ENCODE measurements around the gene SPNS2. TPM values are rescaled to one million over a fixed set of nuclear protein-coding genes. Genes with fewer than 3 reads are reported as not detected.

Gene SPNS2
- polyA plus RNA-seq, 1 donor = 7.1 TPM

DNA sequence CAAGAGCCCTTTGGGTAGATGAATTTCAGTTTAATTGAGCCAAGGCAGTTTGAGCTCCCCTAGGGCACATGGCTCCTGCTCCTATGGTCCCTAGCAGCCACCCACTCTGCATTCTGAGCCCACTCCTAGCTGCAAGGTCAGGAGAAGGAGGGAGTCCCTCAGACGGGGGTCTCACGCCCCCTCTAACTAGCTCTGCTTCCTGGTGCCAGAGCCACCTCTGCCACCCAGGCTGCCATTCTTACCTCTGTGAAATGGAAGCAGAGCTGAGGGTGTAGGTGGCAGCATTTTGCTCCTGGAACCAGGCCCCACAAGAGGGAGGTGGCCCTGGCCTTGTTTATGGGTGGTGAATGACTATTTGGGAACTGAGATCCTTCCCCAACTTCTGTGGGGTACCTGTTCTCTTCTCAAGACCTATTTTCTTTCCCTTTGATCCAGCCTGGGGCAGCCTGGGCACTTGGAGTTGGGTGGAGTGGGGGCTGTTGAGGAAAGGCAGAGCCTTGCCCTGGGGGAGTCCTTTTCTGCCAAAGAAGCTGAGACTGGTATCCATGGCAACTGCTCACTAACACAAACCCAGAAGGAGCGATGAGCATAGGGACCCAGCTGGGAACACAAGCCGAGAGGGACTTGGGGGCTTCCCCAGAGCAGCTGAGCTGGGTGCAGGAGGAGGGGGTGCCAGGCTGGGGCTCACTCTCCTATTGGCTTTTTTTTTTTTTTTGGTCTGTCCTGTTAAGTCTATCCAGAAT is 4.8 kb downstream of the SPNS2 start:
- DNase-seq (ENCODE audit: low read depth) = no peak

DNA sequence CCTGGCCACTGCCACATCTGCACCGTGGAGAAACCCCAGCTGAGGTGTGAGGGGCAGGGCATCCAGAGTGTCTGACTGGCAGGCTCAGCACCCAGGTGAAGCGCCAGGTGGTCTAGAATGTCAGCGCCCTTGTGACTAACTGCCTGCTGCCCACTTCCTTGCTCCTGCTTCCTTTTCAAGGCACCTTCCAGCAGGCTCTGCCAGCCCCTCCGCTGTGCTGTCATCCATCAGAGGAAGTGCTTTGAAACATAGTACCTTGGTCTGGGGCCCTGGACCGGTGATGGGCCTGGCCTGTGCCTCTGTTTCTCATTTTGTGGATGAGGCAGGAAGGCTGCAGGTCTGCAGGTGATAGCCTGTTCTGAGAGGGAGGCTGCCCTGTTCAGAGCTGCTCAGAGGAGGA is 5.5 kb downstream of the SPNS2 start:
- no peak for DNase-seq (ENCODE audit: low read depth)

DNA sequence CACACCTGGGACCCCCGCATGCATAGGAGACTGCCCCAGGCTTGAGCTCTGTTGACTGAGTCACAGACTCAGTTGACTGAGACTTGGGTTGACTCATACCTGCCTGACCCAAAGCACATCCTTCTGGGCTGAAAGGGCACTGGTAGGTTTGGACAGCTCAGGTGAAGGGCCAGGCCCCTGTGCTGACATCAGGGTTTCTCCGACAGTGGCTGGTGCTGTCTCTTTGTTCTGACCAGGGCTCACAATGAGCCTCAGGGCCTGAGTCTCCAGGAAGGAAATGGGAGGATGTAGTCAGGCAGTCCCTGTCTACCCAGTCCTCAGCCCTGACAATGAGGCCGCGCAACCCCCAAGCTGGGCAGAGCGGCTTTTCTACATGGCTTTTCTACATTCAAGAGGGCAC is 6.5 kb downstream of the SPNS2 start:
- DNase-seq (ENCODE audit: low read depth) = no peak

DNA sequence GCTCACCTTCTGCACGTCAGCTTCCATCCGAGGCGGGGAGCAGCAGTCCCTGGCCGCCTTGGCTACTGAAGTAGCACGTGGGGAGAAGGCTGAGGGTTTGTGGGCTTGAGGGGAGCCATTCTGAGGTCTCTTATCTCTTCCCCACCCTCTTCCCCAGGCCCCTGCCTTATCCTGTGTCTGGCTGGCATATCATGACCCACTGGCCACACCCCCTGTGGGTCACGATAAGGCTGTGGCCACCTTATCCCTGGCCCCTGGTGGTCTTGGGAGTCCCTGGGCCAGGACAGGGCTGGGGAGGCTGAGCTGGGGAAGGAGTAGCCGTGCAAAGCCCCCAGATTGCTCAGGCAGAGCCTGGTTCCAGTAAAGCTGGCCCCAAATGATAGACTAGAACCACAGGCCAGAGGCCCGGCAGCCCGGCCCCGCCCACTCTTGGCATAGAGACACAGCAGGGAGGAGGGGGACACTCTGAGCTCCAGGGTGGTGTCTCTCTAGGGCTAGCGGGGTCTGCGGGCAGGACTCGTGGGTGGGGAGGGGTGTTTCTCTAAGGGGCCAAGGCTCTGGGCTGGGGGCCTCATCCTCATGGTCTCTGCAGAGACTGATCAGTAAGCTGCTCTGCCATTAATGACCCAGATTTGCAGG is 7.6 kb downstream of the SPNS2 start:
- DNase-seq (ENCODE audit: low read depth) = no peak

DNA sequence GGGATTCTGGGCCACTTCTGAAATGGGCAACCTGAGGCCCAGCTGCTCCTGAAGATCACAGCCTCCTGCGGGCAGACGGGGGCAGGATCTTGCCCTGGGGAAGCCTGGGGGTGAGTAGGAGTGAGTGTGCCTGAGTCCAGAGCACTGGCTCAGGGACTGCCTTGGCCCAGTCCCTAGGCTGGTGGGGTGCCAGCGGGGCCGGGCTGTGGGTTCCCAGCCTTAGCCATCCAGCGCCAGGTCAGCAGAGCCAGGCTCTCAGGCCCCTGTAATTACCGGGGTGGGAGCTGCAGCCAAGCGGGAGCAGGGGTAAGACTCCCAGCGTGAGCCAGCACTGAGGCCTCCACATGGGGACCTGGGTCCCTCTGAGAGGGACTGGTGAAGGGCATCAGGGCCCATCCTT is 8.2 kb downstream of the SPNS2 start:
- no peak for DNase-seq (ENCODE audit: low read depth)

DNA sequence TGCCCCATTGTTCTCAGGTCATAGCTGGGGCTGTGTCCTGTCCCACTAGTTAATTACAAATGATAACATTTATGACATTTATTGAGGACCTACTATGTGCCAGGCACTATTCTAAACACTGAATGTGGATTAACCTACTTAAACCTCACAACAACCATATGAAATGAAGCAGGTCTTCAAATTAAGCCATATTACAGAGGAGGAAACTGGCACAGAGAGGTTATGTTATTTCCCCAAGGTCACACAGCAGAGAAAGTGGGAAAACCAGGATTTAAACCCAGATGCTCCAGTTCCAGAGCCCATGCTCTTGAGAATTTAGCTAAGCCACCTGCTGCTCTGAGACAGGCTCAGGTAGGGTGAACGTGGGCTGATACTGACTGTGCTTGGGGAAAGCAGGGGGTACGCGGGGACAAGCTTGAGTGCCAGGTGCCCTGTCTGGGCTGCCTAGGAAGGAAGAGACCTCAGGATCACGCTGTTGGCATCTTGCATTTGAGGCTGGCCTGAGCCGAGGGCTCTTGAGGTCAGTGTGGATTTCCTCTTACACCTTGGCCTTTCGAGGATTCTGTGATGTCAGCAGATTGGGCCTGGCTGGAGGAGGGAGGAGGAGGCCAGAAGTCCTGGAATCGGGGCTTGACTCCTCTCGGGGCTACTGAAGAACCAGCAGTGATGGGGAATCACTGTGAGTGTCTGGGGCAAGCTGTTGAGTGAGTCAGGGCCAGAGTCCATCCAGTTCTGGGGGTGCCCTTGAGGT is 8.9 kb downstream of the SPNS2 start:
- no peak for DNase-seq (ENCODE audit: low read depth)

DNA sequence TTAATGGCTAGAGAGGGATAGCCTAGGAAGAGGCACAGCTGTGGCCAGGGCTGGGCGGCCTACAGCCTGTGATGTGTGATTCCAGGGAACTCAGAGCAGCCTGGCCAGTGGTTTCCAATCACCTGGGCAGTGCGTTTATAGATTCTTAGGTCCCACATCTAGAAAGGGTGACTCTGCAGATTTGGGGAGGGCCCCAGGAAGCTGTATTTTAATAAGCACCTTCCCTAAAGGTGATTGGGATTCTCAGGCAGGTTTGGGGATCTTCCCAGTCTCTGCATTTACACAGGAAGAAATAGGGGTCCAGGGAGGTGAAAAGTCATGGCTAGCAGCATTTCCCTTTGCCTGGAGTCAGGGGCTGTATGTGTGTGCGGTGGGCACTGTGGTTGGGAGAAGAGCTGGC is 9.5 kb downstream of the SPNS2 start:
- no peak for DNase-seq (ENCODE audit: low read depth)

DNA sequence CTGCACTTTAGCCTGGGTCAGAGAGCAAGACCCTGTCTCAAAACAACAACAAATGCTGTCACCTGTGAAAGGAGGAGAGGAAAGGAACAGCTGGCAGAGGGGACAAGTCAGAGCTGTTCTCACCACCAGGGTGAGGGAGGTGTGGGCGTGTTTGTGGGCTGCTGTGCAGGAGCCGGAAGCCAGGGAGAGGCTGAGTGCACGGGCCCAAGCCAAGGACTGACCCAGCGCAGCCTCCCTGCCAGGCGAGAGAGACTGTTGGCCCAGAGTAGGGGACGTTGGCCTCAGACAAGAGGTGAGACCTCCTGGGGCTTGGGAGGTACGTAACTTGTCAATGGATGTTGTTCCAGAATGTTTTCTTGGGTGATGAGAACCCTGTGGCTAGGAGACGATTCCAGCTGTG is 10.7 kb downstream of the SPNS2 start:
- DNase-seq (ENCODE audit: low read depth) = no peak

DNA sequence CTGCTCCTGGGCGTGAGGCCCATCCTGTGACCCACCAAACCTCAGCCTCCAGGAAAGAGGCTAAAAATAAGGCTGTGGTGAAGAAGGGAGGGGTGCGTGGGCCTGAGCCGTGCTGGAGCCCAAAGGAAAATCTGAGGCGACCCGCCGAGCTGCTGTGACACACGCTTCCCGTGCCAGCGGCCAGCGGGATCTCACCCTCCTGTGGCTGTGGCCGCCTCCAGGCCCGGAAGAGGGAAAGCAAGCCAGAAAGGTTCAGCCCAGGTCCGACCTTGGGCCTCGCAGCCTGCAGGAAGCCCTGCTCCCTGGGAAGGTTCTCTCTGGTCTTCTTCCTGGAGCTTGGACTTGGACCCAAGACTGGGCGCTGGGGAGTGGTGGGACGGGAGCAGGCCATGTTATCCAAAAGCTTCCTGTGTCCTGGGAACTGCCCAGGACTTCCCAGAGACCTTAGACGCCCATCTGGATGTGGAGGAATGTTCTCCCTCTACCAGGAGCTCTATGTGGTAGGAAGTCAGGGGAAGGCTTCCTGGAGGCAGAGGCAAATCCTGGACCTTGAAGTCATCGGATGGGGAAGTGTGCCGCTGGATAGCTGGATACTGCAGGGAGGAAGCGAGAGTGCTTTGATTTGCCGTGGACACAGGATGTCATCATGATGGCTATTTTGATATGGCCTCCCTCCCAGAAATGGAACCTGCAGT is 11.4 kb downstream of the SPNS2 start:
- no peak for DNase-seq (ENCODE audit: low read depth)

DNA sequence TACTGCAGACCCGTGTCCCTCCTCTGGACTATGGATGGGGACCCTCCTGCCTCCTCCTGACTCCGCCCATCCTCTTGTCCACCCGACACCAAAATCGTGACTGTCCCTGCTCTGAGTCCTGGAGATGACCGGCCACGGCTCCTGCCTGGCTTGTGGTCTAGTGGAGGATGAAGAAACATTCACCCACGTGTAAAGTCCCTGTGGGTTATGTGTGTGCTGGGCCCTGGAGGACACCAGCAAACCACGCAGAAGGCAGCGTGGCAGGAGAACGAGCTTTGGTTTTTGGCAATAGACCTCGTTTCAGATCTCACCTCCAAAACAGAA is 11.9 kb downstream of the SPNS2 start:
- no peak for DNase-seq (ENCODE audit: low read depth)

DNA sequence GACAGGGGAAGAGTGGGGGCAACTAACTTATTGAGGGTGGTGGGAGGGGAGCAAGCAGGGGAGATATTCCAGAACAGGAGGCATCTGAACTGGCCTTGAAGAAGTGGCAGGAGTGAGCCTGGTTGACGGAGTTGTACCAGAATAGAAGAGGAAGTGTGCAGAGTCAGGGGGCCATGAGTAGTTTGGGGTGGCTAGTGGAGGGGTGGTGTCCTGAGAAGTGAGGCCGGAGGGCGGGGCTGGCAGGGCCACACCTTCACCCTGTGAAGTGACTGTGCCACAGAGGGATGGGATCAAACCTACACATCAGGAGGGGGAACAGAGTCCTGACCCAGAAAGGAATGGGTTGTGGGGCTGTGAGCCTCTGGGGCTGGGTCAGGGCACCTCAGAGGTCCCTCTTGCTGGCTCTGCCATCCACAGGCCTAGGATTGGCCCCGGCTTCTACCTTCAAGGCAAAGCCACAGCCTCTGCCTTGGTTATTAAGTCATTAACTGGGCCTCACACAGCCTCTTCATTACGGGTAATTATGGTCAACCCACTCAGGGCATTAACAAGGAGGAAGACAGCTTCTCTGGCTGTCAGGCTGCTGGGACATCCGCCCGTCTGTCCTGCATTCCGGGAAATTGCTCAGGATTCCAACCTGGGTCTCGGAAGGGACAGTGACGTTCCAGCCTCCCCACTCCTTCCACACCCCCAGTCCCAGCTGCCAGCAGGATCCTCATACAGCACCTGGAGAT is 12.7 kb downstream of the SPNS2 start:
- DNase-seq (ENCODE audit: low read depth) = no peak

DNA sequence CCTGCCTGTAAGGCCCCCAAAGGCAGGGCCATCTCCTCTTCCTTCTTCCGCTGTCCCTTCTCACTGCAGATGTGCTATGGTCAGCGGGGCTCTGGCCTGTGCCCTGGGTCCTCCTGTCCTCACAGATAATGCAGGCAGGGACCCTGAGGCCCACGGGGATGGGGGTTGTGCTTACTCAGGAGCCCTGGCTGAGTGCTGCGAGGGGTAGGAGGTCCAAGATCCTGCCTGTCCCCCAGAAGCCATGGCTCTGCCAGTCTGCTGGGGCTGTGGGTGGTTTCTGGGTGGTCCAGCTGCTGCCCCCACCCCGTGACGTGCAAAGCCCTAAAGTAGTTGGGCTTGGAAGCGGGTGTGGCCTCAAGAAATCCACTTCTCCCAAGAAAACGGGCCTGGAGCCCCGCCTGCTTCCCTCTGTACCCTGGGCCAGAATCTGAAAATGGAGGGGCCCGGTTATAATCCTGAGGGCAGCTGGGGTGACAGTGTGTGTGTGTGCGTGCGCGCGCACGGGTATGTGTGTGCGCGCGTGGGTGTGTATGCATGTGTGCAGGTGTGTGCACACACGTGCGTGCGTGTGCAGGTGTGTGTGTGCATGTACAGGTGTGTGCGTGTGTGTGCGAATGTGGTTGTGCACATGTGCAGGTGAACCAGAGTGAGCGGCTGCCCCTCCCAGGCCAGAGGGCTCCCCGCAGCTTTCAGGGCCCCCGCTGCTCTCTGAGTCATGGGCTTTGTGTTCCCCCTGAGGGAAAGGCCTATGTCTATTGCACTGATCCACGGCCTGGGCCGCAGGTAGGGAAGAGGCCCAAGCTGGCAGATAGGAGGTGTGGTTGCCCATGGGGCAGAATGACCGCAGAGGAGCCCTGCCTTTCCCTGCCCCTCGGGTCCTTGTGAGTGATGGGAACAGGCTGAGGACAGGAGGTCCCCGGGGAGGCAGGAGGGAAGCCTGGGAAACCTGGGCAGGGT is 13.8 kb downstream of the SPNS2 start:
- DNase-seq (ENCODE audit: low read depth) = no peak

DNA sequence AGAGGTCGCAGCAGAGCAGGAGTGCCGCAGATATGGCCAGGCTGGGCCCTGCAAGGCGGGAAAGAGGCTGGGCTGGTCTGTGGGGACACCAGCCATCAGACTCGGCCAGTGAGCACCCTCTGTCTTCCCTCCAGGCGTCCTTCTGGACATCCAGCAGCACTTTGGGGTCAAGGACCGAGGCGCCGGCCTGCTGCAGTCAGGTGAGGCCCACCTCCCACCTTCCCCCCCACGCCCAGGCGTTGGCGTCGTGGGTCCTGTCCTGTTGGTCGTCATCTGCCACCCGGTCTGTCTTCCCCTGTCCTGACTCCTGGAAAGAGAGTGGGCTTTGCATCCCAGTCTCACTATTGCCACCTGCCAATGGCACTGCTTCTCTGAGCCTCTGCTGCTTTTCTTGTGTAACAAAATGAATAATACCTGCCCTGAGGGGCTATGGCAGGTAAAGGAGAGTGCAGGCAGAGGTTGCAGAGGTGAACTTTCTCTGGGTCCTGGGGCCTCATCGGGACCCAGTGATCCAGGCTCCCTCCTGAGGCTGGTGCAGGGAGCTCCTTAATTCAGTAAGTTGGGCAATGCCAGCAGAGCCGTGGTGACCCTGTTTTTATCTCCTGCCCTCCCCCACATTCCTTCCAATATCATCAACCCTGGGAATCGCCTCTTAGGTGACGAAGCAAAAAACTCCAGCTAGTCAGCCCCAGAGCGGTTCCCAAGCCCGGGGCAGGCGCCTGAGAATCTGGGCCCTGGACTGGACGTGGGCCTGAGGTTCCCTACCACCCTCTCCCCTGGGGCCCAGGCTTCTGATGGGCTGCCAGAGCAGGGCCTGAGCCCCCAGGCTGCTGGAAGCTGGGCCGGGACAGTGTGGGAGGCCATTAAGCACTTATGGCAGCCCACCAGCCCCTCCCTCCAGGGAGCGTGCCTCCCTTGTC is 14.7 kb downstream of the SPNS2 start:
- DNase-seq (ENCODE audit: low read depth) = no peak

DNA sequence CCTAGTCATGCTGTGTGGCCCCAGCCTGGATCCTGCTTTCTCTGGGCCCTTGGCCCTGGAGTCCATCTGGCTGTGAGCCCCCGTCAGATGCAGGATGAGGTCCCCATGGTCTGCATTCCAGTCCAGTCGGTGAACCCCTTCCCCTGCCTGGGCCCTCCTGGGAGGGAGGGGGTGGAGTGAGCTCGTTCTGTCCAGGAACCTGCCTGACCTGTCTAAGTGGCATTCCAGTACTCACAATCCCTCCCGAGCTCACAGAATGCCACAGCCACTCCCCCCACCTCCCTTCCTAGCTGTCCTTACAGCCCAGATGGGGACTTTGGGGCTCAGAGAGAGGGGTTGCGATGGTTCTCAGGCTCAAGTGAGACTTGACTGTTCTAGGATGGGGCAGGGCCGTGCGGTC is 15.5 kb downstream of the SPNS2 start:
- no peak for DNase-seq (ENCODE audit: low read depth)

DNA sequence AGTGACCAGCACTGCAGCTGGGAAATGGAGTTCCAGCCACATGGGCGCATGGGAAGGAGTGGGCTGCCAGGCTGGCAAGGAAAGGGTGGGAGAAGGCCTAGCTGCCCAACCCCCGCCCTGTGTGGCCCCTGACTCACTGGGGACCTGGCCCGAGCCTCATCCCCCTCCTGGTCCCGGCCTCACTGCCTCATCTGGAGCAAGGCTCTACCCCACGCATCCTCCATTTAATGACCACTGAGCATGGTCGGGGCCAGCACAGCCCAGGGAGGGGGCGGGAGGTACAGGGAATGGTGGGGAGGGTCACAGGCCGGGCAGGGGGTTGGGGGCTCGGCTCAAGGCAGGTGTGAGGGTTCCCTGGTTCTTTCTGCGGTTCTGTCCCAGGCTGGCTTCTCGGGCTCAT is 16.1 kb downstream of the SPNS2 start:
- DNase-seq (ENCODE audit: low read depth) = no peak

DNA sequence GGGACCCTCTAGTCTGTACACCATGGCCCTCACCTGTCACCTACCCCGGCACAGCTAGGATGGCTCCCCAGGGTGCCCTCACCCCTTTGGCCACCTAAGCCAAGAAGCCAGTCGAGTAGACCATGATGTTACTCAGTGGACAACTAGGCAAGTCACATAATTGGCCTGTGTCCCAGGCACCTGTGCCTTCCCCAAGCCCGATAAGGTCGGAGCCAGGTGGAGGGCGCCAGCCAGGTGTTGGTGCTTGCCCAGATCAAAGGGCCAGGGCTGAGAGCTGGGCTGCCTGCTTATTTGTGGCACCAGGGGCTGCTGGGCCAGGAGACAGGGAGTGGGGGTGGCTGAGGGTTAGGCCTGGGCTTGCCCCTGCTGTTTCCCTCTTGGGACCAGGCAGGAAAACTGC is 16.8 kb downstream of the SPNS2 start:
- no peak for DNase-seq (ENCODE audit: low read depth)

DNA sequence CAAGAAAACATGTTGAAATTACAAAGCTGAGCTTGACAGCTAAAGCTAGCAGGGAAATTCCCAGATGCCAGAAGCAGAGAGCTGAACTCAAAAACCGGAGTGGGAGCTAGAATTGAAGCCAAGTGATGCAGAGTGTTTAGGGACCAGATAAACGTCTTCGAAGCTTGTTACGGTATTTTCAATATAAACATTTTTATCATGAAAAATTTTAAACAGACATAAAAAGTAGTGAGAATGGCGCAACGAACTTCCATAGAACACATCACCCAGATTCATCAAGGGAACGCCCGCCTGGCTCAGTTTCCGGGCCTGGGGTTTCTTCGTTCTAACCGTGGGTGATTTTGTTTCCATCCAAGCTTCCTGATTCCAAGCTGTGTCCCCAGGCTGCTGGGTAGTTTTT is 18.1 kb downstream of the SPNS2 start:
- DNase-seq (ENCODE audit: low read depth) = peak; percentile 35

DNA sequence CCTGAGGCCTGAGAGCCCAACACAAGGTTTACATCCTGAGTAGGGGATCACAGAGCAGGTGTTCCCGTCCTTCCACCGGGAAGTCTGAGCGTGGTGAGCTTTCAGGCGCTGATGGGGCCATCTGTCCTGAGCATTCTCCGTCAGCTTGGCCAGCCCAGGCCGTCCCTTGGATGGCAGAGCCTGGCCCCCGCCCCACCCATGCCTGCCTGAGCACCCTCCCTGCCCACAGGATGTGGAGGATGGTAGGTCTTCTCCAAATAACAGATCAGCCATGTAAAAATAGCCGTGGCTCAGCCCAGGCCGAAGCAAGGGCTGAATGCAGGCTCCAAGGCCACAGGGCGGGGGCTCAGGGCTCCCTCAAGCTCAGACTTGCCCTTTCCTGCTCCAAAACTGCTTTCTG is 20.2 kb downstream of the SPNS2 start:
- no peak for DNase-seq (ENCODE audit: low read depth)

DNA sequence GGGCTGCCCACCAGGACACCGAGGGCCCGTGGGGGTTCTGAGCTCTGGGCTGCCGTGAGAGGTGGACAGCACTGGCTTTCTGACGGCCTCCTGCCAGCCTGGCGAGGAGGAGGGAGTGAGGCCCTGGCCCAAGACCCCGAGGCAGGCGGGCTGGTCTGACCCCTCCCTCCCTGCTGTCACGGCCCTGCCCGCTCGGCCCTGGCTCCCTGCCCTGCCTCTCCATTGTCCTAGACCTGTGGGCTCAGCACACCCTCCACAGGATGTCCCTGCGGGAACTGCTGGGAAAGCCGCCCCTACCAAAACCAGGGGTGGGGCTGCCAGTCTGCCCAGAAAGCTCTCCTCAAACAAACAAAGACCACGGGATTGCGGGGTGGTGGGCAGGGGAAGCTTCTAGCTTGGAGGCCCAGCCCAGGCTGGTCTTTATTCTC is 20.7 kb downstream of the SPNS2 start:
- no peak for DNase-seq (ENCODE audit: low read depth)

Measured in forelimb muscle (tissue), 1 donor.